Activated CD8-positive, alpha-beta memory T cell treated with anti-CD3 and anti-CD28 coated beads for 48 hours (primary cell): ENCODE measurements around the gene NETO2.
"Not testable (repeated sequence)": the region's sequence is repeated elsewhere in the genome, so short reads cannot be mapped to it uniquely, and the experiment has no call there.

Source experiments
- DNase-seq, 3 experiments: peaks; one replicate each; pipeline ENCODE4 v3.0.0-alpha.2; 2020; ENCODE audit warnings: low read depth in 2 of 3, low spot score in 2 of 3

The NETO2 gene

GRCh38 chr16:47136099-47136842 lies 7.5 kb downstream of the NETO2 start:
- no peak for DNase-seq

GRCh38 chr16:47134550-47134949 lies 9.2 kb downstream of the NETO2 start:
- no peak for DNase-seq

- no peak for DNase-seq
These were observed 11.4 kb downstream of the NETO2 start for GRCh38 chr16:47132308-47132707.

GRCh38 chr16:47129755-47130435 lies 13.8 kb downstream of the NETO2 start:
- no peak for DNase-seq

GRCh38 chr16:47127541-47127940 lies 16.2 kb downstream of the NETO2 start:
- no peak for DNase-seq

GRCh38 chr16:47125757-47126156 lies 18.0 kb downstream of the NETO2 start:
- no peak for DNase-seq

GRCh38 chr16:47113130-47113529 lies 30.6 kb downstream of the NETO2 start:
- DNase-seq: no peak

GRCh38 chr16:47110939-47111338 lies 32.8 kb downstream of the NETO2 start:
- DNase-seq: no peak

- DNase-seq: no peak
These were observed 34.4 kb downstream of the NETO2 start for GRCh38 chr16:47109361-47109760.

GRCh38 chr16:47102921-47103320 lies 40.8 kb downstream of the NETO2 start:
- DNase-seq: not testable (repeated sequence)

GRCh38 chr16:47097154-47097553 lies 46.6 kb downstream of the NETO2 start:
- not testable (repeated sequence) for DNase-seq

GRCh38 chr16:47096297-47096696 lies 47.4 kb downstream of the NETO2 start:
- DNase-seq: no peak

- no peak for DNase-seq
These were observed 59.5 kb downstream of the NETO2 start for GRCh38 chr16:47084198-47084597.

- no peak for DNase-seq
These were observed 61.5 kb downstream of the NETO2 start for GRCh38 chr16:47082099-47082865.

GRCh38 chr16:47081115-47081514 lies 62.6 kb downstream of the NETO2 start:
- DNase-seq: no peak

GRCh38 chr16:47079860-47080259 lies 63.9 kb downstream of the NETO2 start:
- DNase-seq: no peak

- no peak for DNase-seq
These were observed 70.3 kb downstream of the NETO2 start for GRCh38 chr16:47073223-47074155.

GRCh38 chr16:47072158-47072557 lies 71.6 kb downstream of the NETO2 start:
- no peak for DNase-seq

GRCh38 chr16:47069841-47070584 lies 73.7 kb downstream of the NETO2 start:
- no peak for DNase-seq

GRCh38 chr16:47069313-47069712 lies 74.4 kb downstream of the NETO2 start:
- DNase-seq: no peak
